Mucosa of rectum (tissue), 2 donors: ENCODE results near the gene BAX.

Source experiments
- H3K27ac ChIP-seq, 2 donors: one replicate each; pipeline ENCODE4 v1.7.0; 2013; ENCODE audit warnings: inconsistent platforms in 2 of 2, low read depth in 2 of 2, low read length in 2 of 2
- H3K27me3 ChIP-seq, 2 donors: one replicate each; pipeline ENCODE4 v1.7.0; 2013; ENCODE audit warnings: low read length in 2 of 2; ENCODE audit not compliant: control insufficient read depth in 2 of 2, insufficient read depth in 2 of 2
- H3K36me3 ChIP-seq, 2 donors: one replicate each; pipeline ENCODE4 v1.7.0; 2013; ENCODE audit warnings: low read length in 2 of 2; ENCODE audit not compliant: control insufficient read depth in 2 of 2, insufficient read depth in 2 of 2
- H3K4me1 ChIP-seq, 2 donors: one replicate each; pipeline ENCODE4 v1.7.0; 2013; ENCODE audit warnings: low read length in 2 of 2, mild to moderate bottlenecking in 1 of 2; ENCODE audit not compliant: control insufficient read depth in 2 of 2, insufficient read depth in 2 of 2
- H3K4me3 ChIP-seq, 2 donors: one replicate each; pipeline ENCODE4 v1.7.0; 2013; ENCODE audit warnings: low read length in 2 of 2
- H3K9ac ChIP-seq, 2 donors: one replicate each; pipeline ENCODE4 v1.7.0; 2013; ENCODE audit warnings: low read length in 2 of 2, low read depth in 1 of 2, mild to moderate bottlenecking in 1 of 2
- H3K9me3 ChIP-seq, 2 donors: one replicate each; pipeline ENCODE4 v1.7.0; 2013; ENCODE audit warnings: low read length in 2 of 2; ENCODE audit not compliant: control insufficient read depth in 2 of 2
- donor health status: healthy.
- donor health status: Normal muscosa, but diverticular disease.

The BAX gene

GRCh38 chr19:48928164-48929025, 26.3 kb upstream of the BAX start:
- Histone ChIP-seq H3K4me3 (no peak overlapping the region), H3K9ac (no peak overlapping the region), H3K27ac (no peak overlapping the region), H3K9me3 (no peaks in the 10 kb centered on the region), H3K36me3 (no peaks in the 10 kb centered on the region), H3K27me3 (peaks cover 0 to 2% of the 10 kb centered on the region in 2 donors), H3K4me1 (peaks cover 5 to 6% of the 10 kb centered on the region in 2 donors)

- H3K4me1 ChIP-seq, result peaks cover 9 to 10% of the 10 kb centered on the region in 2 donors
- H3K27ac ChIP-seq, result no peak within 1 kb of the TSS
- no peak within 1 kb of the TSS for H3K9ac ChIP-seq
These were observed 21.2 kb upstream of the BAX start, which contains the start of gene DHDH for GRCh38 chr19:48933382-48933932. TSS of gene DHDH (plus strand) at chr19:48933699. CDS start at chr19:48933722, 23 bp downstream.

GRCh38 chr19:48934837-48935236, 19.8 kb upstream of the BAX start:
- Histone ChIP-seq H3K4me3 (no peak overlapping the region), H3K9ac (no peak overlapping the region), H3K27ac (no peak overlapping the region), H3K9me3 (no peaks in the 10 kb centered on the region), H3K36me3 (no peaks in the 10 kb centered on the region), H3K4me1 (peaks cover 9% of the 10 kb centered on the region in 2 donors), H3K27me3 (peaks cover 0 to 2% of the 10 kb centered on the region in 2 donors)

More at GRCh38 chr19:48933382-48933932, 21.2 kb upstream of the BAX start, which contains the start of gene DHDH:
- no peaks in the 10 kb centered on the region for H3K9me3 ChIP-seq
- H3K36me3 ChIP-seq, result no peaks in the 10 kb centered on the region
- peaks cover 0 to 2% of the 10 kb centered on the region in 2 donors for H3K27me3 ChIP-seq
- H3K4me3 ChIP-seq, result peak within 1 kb of the TSS; percentile 49 to 64

GRCh38 chr19:48935864-48936263, 18.8 kb upstream of the BAX start:
- Histone ChIP-seq H3K9ac (no peak overlapping the region), H3K36me3 (no peaks in the 10 kb centered on the region), H3K9me3 (no peaks in the 10 kb centered on the region), H3K27ac (no peak overlapping the region), H3K4me1 (peaks cover 9% of the 10 kb centered on the region in 2 donors), H3K4me3 (no peak overlapping the region), H3K27me3 (peaks cover 0 to 2% of the 10 kb centered on the region in 2 donors)

GRCh38 chr19:48938256-48938655, 16.4 kb upstream of the BAX start:
- H3K4me1 ChIP-seq, result peaks cover 5 to 6% of the 10 kb centered on the region in 2 donors
- peaks cover 0 to 3% of the 10 kb centered on the region in 2 donors for H3K9me3 ChIP-seq
- H3K27ac ChIP-seq, result no peak overlapping the region
- H3K9ac ChIP-seq, result no peak overlapping the region
- H3K27me3 ChIP-seq, result no peaks in the 10 kb centered on the region
- H3K4me3 ChIP-seq, result no peak overlapping the region
- no peaks in the 10 kb centered on the region for H3K36me3 ChIP-seq

- H3K27me3 ChIP-seq, result no peaks in the 10 kb centered on the region
- no peaks in the 10 kb centered on the region for H3K4me1 ChIP-seq
- peaks cover 0 to 3% of the 10 kb centered on the region in 2 donors for H3K9me3 ChIP-seq
- H3K27ac ChIP-seq, result no peak overlapping the region
- no peaks in the 10 kb centered on the region for H3K36me3 ChIP-seq
- no peak overlapping the region for H3K4me3 ChIP-seq
- H3K9ac ChIP-seq, result no peak overlapping the region
These were observed 13.8 kb upstream of the BAX start for GRCh38 chr19:48940902-48941301.

- no peaks in the 10 kb centered on the region for H3K36me3 ChIP-seq
- no peak overlapping the region for H3K27ac ChIP-seq
- H3K4me3 ChIP-seq, result no peak overlapping the region
- H3K27me3 ChIP-seq, result no peaks in the 10 kb centered on the region
- H3K4me1 ChIP-seq, result no peaks in the 10 kb centered on the region
- H3K9ac ChIP-seq, result no peak overlapping the region
- H3K9me3 ChIP-seq, result peaks cover 0 to 3% of the 10 kb centered on the region in 2 donors
These were observed 11.6 kb upstream of the BAX start for GRCh38 chr19:48943081-48943480.

- Histone ChIP-seq H3K27me3 (no peaks in the 10 kb centered on the region), H3K27ac (no peak overlapping the region), H3K4me1 (no peaks in the 10 kb centered on the region), H3K9me3 (peaks cover 0 to 3% of the 10 kb centered on the region in 2 donors), H3K9ac (no peak overlapping the region), H3K36me3 (no peaks in the 10 kb centered on the region), H3K4me3 (no peak overlapping the region)
These were observed 9.3 kb upstream of the BAX start for GRCh38 chr19:48945415-48945814.

GRCh38 chr19:48945817-48946216, 8.9 kb upstream of the BAX start:
- no peak overlapping the region for H3K27ac ChIP-seq
- no peaks in the 10 kb centered on the region for H3K36me3 ChIP-seq
- H3K27me3 ChIP-seq, result no peaks in the 10 kb centered on the region
- H3K9me3 ChIP-seq, result peaks cover 0 to 3% of the 10 kb centered on the region in 2 donors
- no peak overlapping the region for H3K4me3 ChIP-seq
- no peaks in the 10 kb centered on the region for H3K4me1 ChIP-seq
- H3K9ac ChIP-seq, result no peak overlapping the region

GRCh38 chr19:48946463-48947257, 8.0 kb upstream of the BAX start:
- H3K27me3 ChIP-seq, result no peaks in the 10 kb centered on the region
- no peak overlapping the region for H3K4me3 ChIP-seq
- no peaks in the 10 kb centered on the region for H3K36me3 ChIP-seq
- no peak overlapping the region for H3K27ac ChIP-seq
- H3K9me3 ChIP-seq, result no peaks in the 10 kb centered on the region
- H3K9ac ChIP-seq, result no peak overlapping the region
- no peaks in the 10 kb centered on the region for H3K4me1 ChIP-seq
